ENCODE measurements around the gene FZD7.

GRCh38 chr2:201996679-201997314, 36.9 kb upstream of the FZD7 start:
- TF ChIP-seq CTCF (conservative IDR thresholded peaks at IDR 0.05) (no peak), ZFX (IDR thresholded peaks at IDR 0.05) (no peak)

All from C4-2B (cell line).